ENCODE data around the gene MPPED2. TPM values are rescaled to one million over a fixed set of nuclear protein-coding genes. Genes with fewer than 3 reads are reported as not detected.

Gene MPPED2
- total RNA-seq, 1 experiment from 2014 or later: 4.7 TPM

DNA sequence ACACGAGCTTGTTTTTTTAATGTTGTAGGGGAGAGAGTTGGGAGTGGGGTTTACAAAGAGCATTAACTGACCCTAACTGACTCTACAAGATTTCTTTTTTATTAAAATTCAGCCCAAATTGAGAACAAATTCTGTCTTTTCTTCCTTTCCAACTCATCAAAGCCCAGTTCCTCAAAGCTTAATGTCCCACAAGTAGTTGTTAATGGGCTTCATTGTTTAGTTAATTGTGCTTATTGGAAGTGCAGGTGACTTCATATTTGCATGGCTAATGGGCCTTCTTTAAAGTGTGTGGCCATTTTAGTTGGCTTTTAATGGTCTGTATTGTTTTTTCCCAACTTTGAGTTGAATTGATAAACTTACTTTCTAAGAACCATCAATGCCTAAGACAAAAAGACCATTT is 39.8 kb downstream of the MPPED2 start:
- Histone ChIP-seq H3K79me2 (ENCODE audit: insufficient read depth, low read length) (no peaks in the 10 kb centered on the region), H3K27me3 (ENCODE audit: insufficient read depth, low read length) (no peaks in the 10 kb centered on the region; the same call in 1 of the 2 replicates), H3K23me2 (ENCODE audit: insufficient read length, low read depth, low read length, poor library complexity, severe bottlenecking) (no peaks in the 10 kb centered on the region), H3K4me1 (ENCODE audit: insufficient read depth, low read length) (peaks cover 29% of the 10 kb centered on the region), H2BK20ac (ENCODE audit: low read depth, low read length, poor library complexity, severe bottlenecking) (no peak overlapping the region), H3K9ac (ENCODE audit: extremely low read depth, insufficient read length, low read length) (no peak overlapping the region), H3K23ac (ENCODE audit: insufficient read length, low read depth, low read length) (no peak overlapping the region), H3K4ac (ENCODE audit: low read depth, low read length) (no peak overlapping the region), H4K91ac (ENCODE audit: insufficient read length, low read depth, low read length) (no peak overlapping the region), H3K14ac (ENCODE audit: insufficient read depth, low read length) (no peak overlapping the region), H4K20me1 (ENCODE audit: control insufficient read depth, insufficient read depth, insufficient read length) (no peaks in the 10 kb centered on the region), H2AFZ (ENCODE audit: low read length) (no peak overlapping the region), H3K27ac (ENCODE audit: insufficient read length, low read depth, low read length) (peak overlapping the region; percentile 41), H2BK5ac (ENCODE audit: insufficient read length, low read length) (no peak overlapping the region), H3K79me1 (ENCODE audit: insufficient read depth, low read depth, low read length, poor library complexity, severe bottlenecking) (no peaks in the 10 kb centered on the region), H2BK120ac (ENCODE audit: low read depth, low read length, poor library complexity, severe bottlenecking) (no peak overlapping the region), H2BK12ac (ENCODE audit: insufficient read length, low read depth, low read length) (no peak overlapping the region), H3K18ac (ENCODE audit: insufficient read length, low read depth, low read length) (no peak overlapping the region), H2BK15ac (ENCODE audit: low read depth, low read length) (no peak overlapping the region), H4K5ac (ENCODE audit: insufficient read length, low read depth, low read length) (no peak overlapping the region), H3T11ph (ENCODE audit: low read length) (no peak overlapping the region), H3K4me2 (ENCODE audit: insufficient read depth, insufficient read length, low read length) (peak overlapping the region; percentile 24), H3K9me3 (ENCODE audit: control insufficient read depth, low read depth, low read length) (no peaks in the 10 kb centered on the region), H2AK5ac (ENCODE audit: insufficient read length, low read length) (no peak overlapping the region), H3K56ac (ENCODE audit: insufficient read length, low read depth, low read length) (no peak overlapping the region), H4K8ac (replicated peaks; ENCODE audit: insufficient read length, low read depth, low read length) (no peak overlapping the region)
- H3K27me3 Mint-ChIP-seq (ENCODE audit: low read depth): peaks cover 62% of the 10 kb centered on the region
- no peak overlapping the region for H3K4me3 Mint-ChIP-seq
- peaks cover 0 to 3% (median 0%) of the 10 kb centered on the region in 3 experiments; a peak in 1 of 7 replicates for H3K36me3 Mint-ChIP-seq (ENCODE audit: insufficient read depth in 1 of 3, low read depth in 3 of 3)
- H3K4me1 Mint-ChIP-seq: peaks cover 56 to 60% of the 10 kb centered on the region in 2 experiments
- WGBS (ENCODE audit: extremely low coverage, insufficient read length, low lambda C conversion rate): no CpG with 5 or more reads among the region's 1 CpG
- no peak for DNase-seq
- peak overlapping the region in 2 of 3 experiments; percentile 40 to 51; a peak in 2 of 7 replicates for H3K27ac Mint-ChIP-seq
- TF ChIP-seq, protein P1, sequence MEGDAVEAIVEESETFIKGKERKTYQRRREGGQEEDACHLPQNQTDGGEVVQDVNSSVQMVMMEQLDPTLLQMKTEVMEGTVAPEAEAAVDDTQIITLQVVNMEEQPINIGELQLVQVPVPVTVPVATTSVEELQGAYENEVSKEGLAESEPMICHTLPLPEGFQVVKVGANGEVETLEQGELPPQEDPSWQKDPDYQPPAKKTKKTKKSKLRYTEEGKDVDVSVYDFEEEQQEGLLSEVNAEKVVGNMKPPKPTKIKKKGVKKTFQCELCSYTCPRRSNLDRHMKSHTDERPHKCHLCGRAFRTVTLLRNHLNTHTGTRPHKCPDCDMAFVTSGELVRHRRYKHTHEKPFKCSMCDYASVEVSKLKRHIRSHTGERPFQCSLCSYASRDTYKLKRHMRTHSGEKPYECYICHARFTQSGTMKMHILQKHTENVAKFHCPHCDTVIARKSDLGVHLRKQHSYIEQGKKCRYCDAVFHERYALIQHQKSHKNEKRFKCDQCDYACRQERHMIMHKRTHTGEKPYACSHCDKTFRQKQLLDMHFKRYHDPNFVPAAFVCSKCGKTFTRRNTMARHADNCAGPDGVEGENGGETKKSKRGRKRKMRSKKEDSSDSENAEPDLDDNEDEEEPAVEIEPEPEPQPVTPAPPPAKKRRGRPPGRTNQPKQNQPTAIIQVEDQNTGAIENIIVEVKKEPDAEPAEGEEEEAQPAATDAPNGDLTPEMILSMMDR (conservative IDR thresholded peaks at IDR 0.05): no peak
- H3K9me3 Mint-ChIP-seq: no peaks in the 10 kb centered on the region

Data from H9 (cell line).